DMS153 (cell line): ENCODE data around the gene EXOC4.

Experiments used
- DNase-seq: peaks from one replicate; lab custom pipeline; 2025; lab: John Stamatoyannopoulos, UW

Gene EXOC4

DNA sequence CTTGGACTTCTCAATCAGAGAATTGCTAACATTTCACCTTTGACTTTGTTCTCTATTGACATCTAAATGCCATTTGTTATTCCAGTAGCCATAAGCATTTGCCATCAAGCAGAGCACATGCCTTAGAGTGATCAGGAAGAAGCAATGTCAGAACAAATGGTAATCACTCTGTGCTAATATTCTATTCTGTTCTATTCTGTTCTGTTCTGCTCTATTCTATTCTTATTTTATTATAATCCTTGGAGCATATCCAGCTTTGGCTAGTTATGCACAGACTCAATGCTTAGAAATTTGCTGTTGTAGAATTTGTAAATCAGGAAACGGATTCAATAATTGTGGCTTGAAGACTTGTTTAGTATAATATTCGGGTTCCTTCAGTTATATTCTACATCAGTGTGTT lies 175.4 kb downstream of the EXOC4 start:
- no peak for DNase-seq

DNA sequence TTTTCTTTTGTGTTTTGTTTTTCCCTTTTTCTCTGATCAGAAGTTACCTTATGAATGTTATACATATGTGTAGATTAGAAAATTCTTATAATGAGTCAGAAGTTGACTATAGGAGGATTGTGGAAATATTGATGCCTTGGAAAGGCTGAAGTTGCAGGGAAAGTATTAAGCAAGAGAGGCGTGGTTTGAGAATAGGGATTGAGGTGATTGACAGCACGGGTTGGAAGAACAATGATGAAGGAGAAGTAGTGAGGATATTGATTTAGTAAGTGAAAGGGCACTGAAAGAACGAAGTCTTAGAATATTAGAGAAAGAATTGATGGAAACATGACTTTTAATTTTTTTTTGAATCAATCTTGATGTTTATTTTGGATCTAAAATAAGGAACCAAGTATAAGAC lies 176.0 kb downstream of the EXOC4 start:
- DNase-seq = no peak

DNA sequence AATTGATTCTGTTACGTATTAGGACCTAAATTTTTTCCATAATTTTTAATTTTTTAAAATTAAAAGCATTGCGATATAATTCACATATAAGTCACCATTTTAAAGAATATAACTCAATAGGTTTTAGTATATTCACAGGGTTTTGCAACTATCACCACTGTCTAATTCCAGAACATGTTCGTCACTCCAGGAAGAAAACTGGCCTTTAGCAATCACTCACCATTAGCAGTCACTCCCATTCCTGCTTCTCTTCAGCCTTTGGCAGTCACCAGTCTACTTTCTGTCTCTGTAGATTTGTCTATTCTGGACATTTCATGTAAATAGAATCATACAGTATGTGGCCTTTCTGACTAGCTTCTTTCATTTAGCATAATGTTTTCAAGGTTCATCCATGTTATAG lies 176.5 kb downstream of the EXOC4 start:
- no peak for DNase-seq

DNA sequence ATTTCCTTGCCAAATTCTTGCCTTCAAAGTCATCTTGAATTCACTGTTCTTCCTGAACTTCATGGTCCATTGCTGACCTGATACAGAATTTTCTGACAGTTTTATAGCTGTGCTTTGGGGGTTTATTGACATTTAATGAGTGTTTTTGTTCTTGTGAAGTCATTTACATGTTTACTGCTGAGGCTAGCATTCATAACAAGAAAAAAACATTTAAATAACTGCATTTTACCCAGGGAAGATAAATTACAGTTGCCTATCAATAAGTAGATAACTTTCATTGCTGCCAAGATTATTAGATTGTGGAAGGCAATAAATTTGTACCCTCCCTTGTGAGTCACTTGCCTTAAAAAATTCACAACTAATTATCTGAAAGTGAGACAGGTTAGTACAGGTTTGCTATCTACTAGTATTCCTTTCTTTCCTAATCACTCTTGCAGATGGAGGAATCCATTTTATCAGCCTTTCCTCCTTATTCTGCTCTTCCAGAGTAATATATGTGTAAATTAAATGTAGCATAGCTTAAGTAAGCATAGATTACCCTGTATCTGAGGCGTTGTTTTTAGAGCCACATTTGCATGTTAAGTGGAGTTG lies 178.4 kb downstream of the EXOC4 start:
- no peak for DNase-seq

DNA sequence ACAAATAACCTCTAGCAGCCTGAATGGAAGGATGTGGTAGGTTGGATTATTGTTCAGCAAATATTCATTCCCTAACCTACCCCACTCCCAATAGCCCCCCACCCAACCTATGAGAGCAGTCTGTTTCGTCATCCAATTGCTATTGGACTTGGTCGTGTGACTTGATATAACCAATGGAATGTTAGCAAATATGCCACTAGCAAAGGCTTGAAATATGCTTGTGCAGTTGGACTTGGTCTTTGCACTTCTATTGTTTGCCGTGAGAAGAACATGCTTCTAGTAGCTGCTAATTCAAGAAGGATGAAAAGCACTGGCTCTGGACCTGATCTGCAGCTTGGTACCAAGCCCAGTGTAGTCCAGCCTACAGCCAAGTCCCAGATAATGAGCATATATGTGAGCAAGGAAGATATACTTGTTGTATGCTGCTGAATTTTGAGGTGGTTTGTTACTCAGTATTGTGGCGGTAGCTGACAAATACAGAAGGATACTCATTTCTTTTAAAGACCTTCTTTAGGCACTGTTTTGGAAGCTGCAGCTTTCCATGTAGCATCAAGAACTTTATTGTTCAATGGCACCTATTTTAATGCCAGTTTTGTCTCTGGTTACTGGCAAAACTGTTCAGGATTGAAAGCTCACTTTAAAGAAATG lies 180.4 kb downstream of the EXOC4 start:
- no peak for DNase-seq

DNA sequence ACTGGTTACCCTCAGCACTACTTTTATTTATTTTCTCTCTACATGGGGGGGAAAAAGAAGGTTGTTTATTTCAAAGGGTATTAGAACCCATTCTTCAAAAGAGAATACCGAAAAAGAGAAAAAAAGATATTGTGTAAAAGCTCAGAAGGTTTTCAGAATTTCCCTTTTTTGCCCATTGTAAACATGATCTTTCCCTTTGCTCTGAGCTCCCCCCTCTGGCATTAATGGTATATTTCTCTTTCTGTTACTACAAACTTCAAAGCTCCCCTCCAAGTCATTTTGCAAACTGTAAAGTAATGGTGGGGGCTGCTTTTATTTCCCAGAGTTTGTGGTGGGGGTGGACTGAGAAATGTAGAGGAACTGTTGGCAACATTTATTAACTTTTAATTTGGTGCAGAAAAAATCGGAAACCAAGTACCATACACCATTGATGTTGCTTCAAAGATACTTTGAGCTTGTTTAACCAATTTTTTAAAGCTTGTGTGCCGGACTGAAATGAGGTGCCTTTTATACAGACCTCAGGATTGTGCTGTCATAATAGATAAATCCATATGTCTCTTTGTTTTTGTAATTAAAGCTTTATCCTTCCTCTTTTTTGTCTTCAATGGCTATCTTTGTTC lies 181.5 kb downstream of the EXOC4 start:
- no peak for DNase-seq

DNA sequence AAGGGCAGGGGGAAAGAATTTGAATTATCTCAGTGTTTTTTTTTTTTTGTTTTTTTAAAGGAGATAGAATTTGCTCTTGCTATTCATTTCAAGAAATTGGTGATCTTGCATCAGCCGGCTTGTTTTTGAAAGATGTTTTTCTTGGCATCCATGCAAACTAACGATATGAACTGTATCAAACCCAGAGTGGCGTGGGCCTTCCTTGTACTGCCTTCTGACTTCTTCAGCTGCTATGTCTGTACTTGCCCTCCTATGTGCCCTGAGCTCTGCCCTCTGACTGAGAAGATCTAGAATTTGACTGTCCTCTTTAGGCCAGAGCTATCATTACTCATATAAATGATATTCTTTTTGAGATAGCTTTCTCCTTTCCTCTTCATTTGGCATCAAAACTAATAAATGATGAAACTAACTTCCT lies 183.1 kb downstream of the EXOC4 start:
- DNase-seq = no peak

DNA sequence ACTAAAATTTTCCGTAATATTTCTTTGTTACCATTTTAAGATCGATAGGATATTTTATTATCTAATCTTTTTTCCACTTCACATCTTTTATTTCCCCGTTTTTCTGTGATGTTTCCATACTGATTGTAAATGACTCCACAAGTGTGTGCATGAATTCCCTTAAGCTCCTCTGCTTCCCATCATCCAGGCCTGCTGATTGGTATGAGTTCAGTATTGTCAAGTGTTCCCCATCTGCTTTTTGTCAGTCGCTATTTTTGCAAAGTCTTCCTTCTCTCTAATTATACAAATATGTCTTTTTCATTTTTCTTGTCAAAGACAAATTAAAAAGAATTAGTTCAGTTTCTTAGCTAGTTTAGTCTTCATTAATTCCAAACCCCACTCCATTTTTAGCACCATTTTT lies 184.7 kb downstream of the EXOC4 start:
- no peak for DNase-seq

DNA sequence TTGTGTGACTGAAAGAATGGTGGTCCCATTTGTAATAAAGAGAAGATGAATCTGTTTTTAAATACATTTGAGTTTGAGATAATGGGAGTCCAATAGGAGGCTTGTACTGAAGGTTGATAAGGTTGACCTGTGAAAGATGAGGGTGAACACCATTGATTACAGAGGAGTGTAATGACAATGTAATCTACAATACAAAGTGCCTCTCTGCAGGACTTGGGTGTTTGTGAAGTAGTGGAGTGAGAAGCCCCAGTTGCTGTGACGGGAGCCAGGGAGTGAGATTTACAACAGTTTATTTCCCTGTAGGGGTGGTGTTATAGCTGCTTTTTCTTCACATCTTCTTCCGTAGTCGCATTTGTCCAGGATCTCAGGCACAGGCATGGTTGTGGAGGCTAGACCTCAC lies 189.9 kb downstream of the EXOC4 start:
- DNase-seq = no peak

DNA sequence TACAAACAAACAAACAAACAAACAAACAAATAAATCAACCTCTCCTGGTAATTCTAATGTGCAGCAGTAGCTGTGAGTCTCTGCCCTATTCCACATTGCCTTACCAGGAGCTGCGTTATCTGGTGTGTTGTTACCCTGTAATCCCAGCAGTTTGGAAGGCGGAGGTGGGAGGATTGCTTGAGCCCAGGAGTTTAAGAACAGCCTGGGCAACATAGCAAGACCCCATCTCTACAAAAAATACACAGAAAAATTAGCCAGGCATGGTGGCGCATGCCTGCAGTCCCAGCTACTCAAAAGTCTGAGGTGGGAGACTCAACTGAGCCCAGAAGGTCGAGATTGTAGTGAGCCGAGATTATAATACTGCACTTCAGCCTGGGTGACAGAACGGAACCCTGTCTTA lies 192.7 kb downstream of the EXOC4 start:
- no peak for DNase-seq

DNA sequence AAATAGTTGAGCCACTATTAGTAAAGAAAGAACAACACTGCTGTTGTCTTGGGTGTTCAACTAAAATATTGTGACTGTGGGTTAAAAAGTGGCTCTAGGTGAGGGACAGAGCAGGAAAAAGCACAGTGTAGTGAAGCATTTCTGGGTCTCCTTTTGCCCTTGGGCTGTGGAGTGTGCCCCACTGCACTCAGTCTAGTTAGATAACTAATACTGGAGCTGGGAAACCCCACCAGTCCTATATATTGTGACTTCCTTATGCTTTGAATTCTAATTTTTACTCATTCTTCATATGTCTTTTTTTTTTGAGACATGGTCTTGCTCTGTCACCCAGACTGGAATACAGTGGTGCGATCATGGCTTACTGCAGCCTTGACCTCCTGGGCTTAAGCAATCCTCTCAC lies 195.1 kb downstream of the EXOC4 start:
- DNase-seq = no peak

DNA sequence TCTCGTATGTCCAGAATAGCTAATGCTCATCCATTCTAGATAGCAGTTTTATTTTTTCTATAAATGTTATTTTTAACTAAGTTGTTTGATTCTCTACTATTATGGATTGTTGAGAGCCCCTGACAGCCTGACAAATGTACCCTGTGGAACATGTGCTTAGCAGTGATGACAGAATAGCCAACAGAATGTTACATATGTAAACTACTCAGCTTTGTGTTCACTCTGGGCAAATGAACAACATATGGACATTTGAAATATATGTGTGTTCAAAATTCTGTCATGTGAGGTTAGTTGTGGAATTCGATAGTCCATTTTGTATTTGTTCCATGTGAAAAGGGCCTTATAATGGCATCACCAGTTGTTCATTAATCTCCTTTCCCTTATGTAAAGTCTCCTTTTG lies 199.7 kb downstream of the EXOC4 start:
- no peak for DNase-seq

DNA sequence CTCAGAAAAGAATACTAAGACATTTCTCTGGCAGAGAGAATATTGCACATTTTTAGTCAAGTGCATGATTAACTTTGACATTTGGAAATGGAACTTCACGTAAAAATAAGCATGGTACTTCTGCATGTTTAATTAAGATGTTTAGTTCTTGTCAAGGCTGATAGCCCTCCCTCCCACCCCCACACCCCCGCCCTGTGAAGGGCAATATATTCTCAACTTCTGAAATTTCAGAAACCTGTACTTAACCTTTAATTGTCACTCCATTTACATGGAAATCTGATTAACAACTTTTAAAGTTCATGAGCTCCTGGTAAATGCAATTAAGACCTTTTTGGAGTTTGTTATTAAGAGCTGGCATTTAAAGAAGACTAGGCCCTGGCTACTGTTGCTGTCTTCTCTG lies 205.8 kb downstream of the EXOC4 start:
- DNase-seq = no peak

DNA sequence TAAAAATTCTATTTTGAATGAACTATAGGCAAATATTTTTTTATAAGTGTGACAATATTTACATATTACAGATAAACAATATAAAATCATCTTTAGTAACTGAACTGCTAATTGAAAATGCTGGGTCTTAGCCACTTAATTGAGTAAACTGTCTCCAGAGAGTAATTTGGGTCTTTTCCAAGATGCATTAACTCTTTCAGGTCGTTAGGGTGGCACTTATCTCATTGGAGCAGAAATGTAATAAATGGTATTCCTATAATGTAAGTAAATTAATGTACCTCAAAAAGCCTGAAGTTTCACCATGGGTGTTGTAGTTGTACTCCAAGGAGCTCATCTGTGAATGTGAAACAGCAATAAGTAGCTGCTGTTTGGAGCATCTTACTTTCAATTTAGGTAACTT lies 208.5 kb downstream of the EXOC4 start:
- DNase-seq = no peak

DNA sequence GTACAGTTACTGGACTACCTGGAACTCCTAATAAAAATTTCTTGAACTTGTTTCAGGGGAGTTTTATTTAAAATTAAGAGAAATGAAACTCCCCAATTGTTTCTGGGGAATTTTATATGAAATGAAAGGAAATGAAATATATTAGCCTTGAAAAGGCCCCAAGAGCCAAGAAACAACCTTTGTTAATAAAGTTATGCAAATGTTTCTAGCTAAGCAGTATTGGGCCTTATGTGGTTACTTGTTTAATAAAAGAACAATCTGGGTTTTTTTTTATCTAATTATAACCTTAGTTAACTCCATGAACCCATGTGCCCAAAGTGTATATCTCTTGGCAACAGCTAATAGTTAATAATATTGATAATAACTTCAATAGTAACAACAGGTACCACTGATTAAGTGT lies 222.8 kb downstream of the EXOC4 start:
- DNase-seq = no peak

DNA sequence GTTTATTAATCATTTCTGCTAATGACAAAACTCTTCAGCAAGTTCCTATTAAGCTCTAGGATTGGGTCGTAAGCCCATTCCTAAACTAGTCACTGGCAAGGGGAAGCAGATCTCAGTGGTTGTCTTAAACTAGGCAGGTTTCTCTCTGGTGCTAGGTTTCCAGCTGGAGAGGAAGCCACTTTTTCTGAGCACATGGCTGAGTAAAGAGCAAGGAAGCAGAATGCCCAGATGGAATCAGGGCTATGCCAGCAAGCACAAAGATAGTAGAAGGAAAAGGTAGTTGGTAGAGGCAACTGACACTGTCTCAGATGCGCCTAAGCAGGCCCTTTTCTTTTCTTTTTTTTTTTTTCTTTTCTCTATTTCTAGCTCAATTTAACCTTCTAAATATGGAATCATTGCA lies 224.9 kb downstream of the EXOC4 start:
- DNase-seq = no peak

DNA sequence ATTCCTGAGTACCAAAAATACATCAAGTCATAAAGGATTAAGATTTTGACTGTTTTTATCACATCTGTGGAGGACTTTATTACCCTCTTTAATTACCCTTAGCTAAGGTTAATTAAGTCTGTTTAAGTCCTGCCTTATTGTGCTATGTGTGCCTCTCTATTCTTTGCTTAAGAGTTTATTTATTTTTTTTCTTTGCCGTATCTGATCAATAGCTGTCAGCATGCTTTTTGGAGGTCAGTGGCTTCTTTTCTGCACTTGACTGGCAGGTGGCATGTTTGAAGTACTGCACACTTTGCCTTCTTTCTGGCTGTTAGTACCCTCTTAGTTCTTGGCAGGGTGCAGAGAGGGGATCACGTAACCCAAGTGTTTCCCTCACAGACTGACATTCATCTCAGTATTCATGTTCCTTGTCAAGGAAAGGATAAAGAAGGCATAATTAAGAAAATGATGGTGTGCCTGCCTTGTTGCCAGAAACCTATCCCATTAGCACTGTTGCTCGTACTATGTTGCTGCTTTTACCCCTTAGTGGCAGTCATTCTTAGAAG lies 225.8 kb downstream of the EXOC4 start:
- DNase-seq = peak; percentile 15

DNA sequence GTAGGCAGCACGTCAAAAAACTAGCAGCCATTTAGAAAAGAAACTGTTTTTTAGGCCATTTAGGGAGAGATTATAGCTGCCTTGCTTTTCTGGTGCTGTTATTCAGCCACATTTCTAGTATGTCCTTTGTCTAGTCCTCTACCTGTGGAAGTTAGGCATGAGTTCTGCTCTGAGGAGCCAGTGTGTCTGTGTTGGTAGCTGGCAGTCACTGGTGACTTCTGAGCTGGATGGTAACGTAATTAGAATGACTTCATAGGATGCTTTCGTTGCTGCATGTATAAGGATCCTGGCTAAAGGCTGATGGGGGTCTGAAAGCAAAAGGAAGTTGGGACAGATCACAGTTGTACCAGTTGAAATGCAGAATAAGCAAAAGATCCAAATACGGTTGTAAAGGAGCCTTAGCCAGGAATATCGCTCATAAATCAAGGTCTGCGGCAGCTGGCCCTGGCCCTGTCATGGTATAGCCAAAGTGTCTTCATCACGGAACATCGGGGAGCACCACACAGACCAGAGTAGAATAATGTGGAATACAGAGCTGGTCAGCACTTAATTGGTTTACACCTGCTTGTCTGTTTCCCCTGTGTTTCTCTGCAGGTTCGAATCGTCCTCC lies 226.7 kb downstream of the EXOC4 start:
- DNase-seq = no peak

DNA sequence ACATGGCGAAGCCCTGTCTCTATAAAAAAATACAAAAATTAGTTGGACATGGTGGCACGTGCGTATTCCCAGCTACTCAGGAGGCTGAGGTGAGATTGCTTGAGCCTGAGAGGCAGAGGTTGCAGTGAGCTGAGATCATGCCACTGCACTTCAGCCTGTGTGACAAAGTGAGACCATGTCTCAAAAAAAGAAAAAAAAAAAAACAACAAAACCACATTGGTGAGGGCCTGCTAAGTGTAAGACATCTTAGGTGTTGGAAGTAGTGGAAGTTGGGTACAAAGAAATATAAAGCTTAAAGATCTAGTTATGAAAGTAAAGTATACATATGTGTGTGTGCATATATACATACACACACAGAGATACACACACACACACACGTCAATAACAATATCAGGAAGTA lies 228.0 kb downstream of the EXOC4 start:
- DNase-seq = no peak

DNA sequence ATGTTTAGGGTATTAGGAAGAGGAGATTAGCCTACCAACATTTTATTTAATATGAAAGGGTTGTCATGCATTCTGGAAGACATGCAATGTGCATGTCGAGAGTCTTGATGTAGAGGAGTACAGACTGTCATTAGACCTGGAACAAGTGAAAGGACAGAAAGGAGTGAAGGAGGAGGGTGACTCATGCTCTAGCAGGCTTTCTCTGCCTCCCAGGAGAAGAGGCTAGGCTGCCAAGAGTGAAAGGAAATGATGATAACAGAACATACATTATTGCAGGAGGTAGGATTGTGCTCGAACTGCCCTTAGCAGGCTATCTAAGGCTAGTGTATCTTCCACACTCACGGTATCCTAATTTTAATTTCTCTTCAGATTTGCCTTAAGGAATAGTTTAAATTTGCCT lies 228.8 kb downstream of the EXOC4 start:
- no peak for DNase-seq

DNA sequence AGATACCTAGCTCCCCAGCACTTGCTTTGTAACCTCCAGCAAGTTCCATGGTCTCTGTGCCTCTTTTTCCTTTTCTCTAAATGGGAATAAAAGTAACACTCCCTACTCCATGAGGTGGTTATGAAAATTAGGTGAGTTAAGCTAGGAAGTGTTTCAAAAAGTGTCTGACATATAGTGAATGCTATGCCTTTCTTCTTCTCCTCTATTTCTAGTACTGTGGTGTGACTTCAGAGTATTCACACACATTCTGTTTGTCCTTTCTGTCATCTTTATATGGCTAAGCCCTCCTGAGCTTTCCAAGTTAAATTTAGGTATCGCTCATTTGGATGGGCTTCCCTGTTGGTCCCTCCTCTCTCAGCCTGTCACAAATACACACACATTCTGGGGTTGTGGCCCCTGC lies 229.7 kb downstream of the EXOC4 start:
- no peak for DNase-seq

DNA sequence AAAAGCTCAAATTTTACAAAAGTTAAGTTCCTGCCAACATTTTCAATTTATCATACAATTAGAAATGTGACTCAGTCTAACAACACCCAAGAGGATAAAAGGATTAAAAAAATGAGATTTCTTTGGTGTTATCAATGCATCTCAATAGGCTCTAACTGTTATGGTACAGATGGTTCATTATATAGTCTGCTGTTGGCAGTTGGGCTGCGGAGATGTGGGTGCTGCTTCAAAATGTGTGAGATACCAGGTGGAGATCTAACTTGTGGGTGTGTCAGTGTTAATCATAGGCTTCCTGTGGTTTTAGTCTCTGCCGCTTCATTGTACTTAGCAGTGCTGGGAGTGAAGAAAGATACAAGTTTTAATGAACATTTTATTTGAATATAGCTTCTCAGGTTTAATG lies 231.2 kb downstream of the EXOC4 start:
- no peak for DNase-seq

DNA sequence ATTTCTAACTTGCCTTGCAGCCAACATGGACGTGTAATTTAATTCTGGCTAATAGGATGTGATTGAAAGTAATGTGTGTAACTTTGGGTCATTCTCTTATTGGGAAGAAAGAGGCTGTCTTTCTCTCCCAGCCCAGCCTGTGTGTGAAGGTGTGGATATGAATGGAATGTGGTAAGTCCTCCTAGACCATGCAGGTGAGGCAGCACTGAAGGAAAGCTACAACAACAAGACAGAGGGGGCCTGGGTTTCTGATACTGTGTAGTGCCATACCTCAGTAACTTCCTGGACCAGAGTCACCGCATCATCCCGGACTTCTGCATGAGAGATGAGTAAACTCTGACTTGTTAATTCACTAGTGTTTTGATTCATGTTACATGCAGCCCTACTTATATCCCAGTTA lies 237.0 kb downstream of the EXOC4 start:
- no peak for DNase-seq
